T-helper 1 cell treated with Interleukin-12 subunit alpha and Interleukin-12 subunit beta and Interleukin-4 antibody, amounts not matched to agents 30 μg/mL and 1 μg/mL, for 36 hours (primary cell): ENCODE data around the gene PCDHGC5.

ENCODE experiments used
- H3K27ac Mint-ChIP-seq: one replicate; pipeline ENCODE4 v1.8.0; 2021; ENCODE audit warnings: mild to moderate bottlenecking, mixed read lengths
- H3K27me3 Mint-ChIP-seq: one replicate; pipeline ENCODE4 v1.8.0; 2021; ENCODE audit warnings: low read depth, mixed read lengths
- H3K36me3 Mint-ChIP-seq: one replicate; pipeline ENCODE4 v1.8.0; 2021; ENCODE audit warnings: low read depth, mixed read lengths
- H3K4me1 Mint-ChIP-seq: one replicate; pipeline ENCODE4 v1.8.0; 2021; ENCODE audit warnings: low read depth, mixed read lengths
- H3K4me3 Mint-ChIP-seq: one replicate; pipeline ENCODE4 v1.8.0; 2021; ENCODE audit warnings: mild to moderate bottlenecking, moderate library complexity, mixed read lengths
- H3K9me3 Mint-ChIP-seq: one replicate; pipeline ENCODE4 v1.8.0; 2021; ENCODE audit warnings: mixed read lengths

Gene PCDHGC5

DNA sequence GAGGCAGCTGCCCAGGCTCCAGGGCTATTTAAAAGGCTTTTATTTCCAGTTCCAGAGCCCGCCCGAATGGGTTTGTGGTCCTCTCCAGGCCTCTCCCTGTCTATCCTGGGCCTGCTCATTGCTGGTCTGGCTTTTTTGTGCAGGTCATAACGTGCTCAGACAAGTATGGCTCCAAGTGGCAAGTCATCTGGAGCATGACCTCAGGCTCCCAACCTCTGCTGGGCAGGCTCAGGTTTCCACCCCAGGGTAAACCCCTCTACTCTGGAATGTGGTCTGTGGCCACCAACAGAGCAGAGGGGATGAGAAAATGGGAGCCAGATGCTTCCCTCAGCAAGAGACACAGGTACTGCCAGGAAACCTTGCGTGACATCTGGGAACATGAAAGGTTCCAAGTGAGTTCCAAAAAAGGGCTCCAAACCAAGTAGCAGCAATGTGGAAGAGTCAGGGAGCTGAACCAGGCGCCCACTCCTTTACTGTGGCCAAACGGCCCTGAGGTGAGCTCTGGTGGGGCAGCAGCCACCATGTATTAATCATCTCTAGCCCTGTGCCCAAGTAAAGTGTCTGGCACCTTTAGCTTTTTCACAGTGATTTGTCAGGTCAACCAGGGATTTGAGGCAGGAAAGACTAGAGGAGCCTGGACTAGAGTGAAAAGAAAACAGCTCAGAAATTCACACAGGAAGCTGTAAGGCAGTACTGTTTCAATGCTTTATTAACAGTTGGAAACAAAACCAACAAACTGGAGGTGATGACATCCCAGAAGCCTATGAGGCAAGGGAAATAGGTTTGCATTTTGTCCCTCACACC lies 25.7 kb downstream of the PCDHGC5 start:
- peak overlapping the region; percentile 39 for H3K27ac Mint-ChIP-seq
- peaks cover 26% of the 10 kb centered on the region for H3K4me1 Mint-ChIP-seq
- peaks cover 37% of the 10 kb centered on the region for H3K36me3 Mint-ChIP-seq
- H3K27me3 Mint-ChIP-seq: no peaks in the 10 kb centered on the region
- no peaks in the 10 kb centered on the region for H3K9me3 Mint-ChIP-seq
- no peak overlapping the region for H3K4me3 Mint-ChIP-seq

DNA sequence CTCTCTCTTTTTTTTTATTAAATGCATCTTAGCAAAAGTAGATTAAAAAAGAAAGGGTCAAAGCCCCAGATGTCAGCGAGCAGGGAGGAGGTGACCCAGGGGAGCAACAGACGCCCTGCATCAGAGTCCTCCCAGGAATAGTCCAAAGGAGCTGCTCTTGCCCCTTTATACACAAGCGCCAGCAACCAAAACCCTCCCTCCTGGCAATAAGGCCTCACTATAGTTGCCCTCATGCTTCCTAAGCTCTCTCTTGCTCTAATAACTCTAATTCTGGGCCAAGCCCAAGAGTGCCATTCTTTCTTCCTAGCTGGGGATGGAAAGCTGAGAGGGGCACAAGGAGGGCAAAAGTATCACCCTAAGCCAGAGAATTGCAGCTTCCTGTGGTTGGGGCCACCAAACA lies 26.3 kb downstream of the PCDHGC5 start:
- peaks cover 26% of the 10 kb centered on the region for H3K4me1 Mint-ChIP-seq
- H3K27ac Mint-ChIP-seq: peak overlapping the region; percentile 55
- H3K4me3 Mint-ChIP-seq: no peak overlapping the region

DNA sequence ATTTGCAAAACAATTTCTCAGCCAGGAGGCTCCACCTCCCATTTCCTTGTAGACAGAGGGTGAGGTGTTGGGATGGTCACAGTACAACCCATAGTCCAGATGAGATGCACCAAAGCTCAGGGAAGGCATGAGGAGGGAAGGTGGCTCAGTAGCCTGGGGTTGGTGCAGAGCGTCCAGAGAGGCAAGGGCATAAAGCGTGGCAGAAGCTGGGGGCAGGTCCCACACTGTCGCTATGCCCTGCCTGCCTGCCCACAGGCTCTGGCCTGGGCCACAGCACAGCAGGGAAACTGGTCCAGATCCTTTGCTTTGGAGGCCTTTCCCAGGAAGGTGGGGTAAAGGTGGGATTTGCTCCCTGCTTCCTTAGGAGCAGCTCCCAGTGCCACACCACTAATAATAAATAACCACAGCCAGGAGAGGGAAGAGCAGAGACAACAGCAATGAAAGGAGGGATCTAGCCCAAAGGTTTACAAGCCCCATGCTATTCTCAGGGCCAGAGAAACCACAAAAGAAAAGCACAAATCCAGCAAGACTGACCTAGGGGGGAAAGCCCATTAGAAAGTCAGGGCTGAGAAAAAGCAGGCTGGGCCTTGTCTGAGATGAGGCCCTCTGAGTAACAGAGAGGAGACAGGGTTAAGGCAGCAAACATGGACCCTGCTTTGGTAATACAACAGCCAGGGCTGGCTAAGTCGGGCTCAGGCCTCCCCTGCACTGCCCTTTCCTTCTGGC lies 27.2 kb downstream of the PCDHGC5 start:
- Mint-ChIP-seq H3K27me3 (no peaks in the 10 kb centered on the region), H3K4me3 (no peak overlapping the region), H3K4me1 (peaks cover 29% of the 10 kb centered on the region), H3K27ac (no peak overlapping the region), H3K9me3 (no peaks in the 10 kb centered on the region), H3K36me3 (peaks cover 49% of the 10 kb centered on the region)

More for the DNA sequence above, 26.3 kb downstream of the PCDHGC5 start:
- Mint-ChIP-seq H3K9me3 (no peaks in the 10 kb centered on the region), H3K27me3 (no peaks in the 10 kb centered on the region), H3K36me3 (peaks cover 42% of the 10 kb centered on the region)

DNA sequence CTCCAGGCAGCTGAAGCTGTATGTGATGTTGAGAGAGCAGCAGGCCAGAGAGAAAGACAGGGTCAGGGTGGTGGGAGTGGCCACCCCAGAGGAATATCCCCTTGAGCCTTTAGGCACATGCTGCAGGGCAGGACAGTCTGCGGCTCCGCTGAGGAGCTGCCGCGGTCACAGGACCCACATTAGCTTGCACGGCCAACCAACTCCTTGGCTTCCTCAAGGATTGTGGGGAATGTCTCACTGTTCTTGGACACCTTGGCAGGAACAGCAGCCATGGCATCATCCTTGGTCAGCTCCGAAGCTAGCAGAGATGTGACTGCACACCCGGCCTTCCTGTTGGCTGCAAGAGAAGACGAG lies 27.8 kb downstream of the PCDHGC5 start:
- H3K4me3 Mint-ChIP-seq: no peak overlapping the region
- no peak overlapping the region for H3K27ac Mint-ChIP-seq
- H3K4me1 Mint-ChIP-seq: peaks cover 33% of the 10 kb centered on the region
- H3K36me3 Mint-ChIP-seq: peaks cover 53% of the 10 kb centered on the region
- H3K27me3 Mint-ChIP-seq: no peaks in the 10 kb centered on the region
- no peaks in the 10 kb centered on the region for H3K9me3 Mint-ChIP-seq

DNA sequence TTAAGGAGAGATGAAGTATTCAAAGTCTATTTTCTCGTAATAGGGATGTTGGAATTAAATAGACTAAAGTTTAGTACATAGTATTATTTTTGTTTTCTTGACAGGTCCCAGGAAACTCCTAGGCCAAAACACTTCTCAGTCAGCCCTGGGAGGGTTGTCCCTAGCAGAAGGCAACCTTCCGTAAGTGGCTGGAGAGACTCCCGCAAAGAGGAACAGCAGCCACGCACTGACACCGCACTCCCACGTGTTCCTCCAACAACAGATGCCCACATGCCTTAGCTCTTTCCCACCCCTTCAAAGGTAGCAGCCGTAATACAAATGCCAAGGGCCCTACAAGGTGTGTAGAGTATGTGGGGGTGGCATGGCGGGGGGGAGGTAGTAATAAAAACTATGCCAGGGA lies 28.4 kb downstream of the PCDHGC5 start:
- no peaks in the 10 kb centered on the region for H3K27me3 Mint-ChIP-seq
- no peak overlapping the region for H3K4me3 Mint-ChIP-seq
- no peaks in the 10 kb centered on the region for H3K9me3 Mint-ChIP-seq
- H3K4me1 Mint-ChIP-seq: peaks cover 38% of the 10 kb centered on the region
- H3K36me3 Mint-ChIP-seq: peaks cover 58% of the 10 kb centered on the region
- H3K27ac Mint-ChIP-seq: peak overlapping the region; percentile 29

DNA sequence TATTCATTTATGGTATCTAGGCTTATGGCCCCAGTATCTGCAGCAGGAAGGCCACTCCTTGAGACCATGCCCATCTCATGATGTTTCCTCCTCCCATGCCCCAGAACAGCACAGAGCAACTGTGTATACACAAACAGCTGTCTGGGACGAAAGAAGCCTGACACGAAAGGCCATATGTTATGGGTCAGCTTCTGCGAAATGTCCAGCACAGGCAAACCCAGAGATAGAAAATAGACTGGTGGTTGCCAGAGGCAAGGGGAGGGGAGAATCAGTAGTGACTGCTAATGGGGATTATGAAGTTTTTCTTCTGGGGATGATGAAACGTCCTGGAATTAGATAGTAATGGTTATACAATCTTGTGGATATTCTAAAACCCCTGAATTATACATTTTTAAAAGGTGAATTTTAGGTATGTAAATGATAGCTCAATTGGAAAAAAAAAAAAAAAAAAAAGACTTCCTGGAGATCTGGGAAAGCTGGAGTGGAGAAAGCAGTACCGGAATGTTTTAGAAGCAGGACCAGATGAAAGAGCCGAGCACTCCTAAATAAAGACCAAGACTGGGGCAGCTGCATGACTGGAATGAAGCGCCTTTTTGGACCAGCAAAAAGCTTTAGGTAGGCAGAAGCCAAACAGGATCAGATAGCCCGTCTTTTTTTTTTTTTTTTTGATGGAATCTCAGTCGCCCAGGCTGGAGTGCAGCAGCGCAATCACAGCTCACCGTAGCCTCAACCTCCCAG lies 29.2 kb downstream of the PCDHGC5 start:
- Mint-ChIP-seq H3K27me3 (no peaks in the 10 kb centered on the region), H3K36me3 (peaks cover 58% of the 10 kb centered on the region), H3K4me1 (peaks cover 37% of the 10 kb centered on the region), H3K4me3 (no peak overlapping the region), H3K9me3 (no peaks in the 10 kb centered on the region), H3K27ac (no peak overlapping the region)

DNA sequence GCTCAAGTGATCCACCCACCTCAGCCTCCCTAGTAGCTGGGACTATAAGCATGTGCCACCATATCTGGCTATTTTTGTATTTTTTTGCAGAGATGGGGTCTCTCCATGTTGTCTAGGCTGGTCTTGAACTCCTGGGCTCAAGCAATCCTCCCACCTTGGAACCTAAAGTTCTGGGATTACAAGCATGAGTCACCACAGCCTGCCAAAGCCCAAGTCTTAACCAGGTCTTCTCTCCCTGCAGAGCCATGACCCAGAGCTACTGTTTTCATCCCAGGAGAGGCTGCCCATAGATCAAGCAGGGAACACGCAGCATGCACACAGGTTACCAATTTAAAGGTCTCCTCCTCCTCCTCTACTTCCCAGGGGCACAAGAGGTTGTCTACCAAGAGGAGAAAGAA lies 29.7 kb downstream of the PCDHGC5 start:
- H3K36me3 Mint-ChIP-seq: peaks cover 59% of the 10 kb centered on the region
- H3K27ac Mint-ChIP-seq: no peak overlapping the region
- peaks cover 35% of the 10 kb centered on the region for H3K4me1 Mint-ChIP-seq
- no peaks in the 10 kb centered on the region for H3K27me3 Mint-ChIP-seq
- no peak overlapping the region for H3K4me3 Mint-ChIP-seq
- no peaks in the 10 kb centered on the region for H3K9me3 Mint-ChIP-seq

DNA sequence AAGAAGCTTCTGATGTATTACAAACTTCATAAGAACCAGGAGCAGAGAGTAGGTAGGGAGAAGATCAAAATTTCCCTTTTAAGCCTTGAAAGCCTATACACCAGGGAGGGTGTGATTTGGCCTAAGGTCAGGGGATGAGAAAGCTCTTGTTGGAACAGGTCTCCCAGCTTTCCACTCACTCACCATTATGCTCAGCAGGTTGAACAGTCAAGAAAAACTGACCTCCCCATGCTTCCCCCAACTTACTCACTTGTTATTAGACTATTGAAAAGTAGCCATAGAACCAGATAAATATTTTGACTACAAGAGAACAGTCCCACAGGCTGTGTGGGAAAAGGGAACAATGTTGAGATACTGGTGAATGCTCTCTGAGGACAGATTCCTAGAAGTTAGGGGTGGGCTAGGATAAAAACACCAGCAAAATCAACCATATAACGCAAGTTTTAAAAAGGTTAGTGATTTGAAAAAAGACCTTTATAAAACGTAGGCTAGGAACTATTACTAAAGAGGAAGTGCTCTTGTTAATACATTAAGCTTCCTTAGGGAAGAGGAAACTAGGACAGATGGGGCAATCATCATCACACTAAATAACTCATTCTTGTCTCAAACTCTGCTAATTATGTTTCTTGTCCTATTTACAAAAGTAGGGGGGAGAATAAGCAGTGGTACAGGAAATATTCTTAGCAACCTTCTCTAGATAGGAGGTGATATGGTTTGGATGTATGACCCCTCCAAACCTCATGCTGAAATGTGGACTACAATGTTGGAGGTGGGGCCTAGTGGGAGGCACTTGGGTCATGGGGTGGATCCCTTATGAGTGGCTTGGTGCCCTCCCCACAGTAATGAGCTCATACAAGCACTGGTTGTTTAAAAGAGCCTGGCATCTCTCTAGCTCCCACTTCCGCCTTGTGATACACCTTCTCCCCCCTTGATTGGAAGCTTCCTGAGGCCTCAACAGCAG lies 31.0 kb downstream of the PCDHGC5 start:
- peaks cover 27% of the 10 kb centered on the region for H3K4me1 Mint-ChIP-seq
- H3K36me3 Mint-ChIP-seq: peaks cover 65% of the 10 kb centered on the region
- no peak overlapping the region for H3K27ac Mint-ChIP-seq
- no peak overlapping the region for H3K4me3 Mint-ChIP-seq
- H3K27me3 Mint-ChIP-seq: no peaks in the 10 kb centered on the region
- no peaks in the 10 kb centered on the region for H3K9me3 Mint-ChIP-seq

DNA sequence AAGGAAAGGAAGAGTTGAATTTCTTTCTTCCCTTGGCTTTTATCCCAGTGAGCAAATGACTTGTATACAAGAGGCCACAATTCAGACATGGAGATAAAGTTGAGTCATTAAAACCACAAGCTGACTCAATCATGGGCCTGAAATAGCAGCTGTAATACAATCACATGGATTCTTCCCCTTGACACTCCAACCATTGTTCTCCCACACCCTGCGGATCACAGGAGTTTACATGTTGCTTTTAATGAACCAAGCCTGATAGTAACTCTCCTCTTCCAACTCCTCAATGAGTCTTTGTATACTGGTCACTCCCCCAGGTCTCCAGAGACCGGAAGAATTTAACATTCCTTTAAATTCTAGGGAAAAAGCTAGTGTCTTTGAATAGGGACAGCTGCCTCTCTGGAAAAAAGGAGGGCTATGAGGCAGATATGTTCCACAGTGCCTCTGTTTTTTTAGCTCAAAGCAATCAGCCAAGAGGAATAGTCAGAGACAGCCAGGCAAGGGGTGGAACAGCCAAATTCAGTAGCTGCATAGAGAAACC lies 32.4 kb downstream of the PCDHGC5 start:
- no peak overlapping the region for H3K27ac Mint-ChIP-seq
- no peaks in the 10 kb centered on the region for H3K27me3 Mint-ChIP-seq
- peaks cover 25% of the 10 kb centered on the region for H3K4me1 Mint-ChIP-seq
- peaks cover 70% of the 10 kb centered on the region for H3K36me3 Mint-ChIP-seq
- H3K4me3 Mint-ChIP-seq: no peak overlapping the region
- no peaks in the 10 kb centered on the region for H3K9me3 Mint-ChIP-seq

DNA sequence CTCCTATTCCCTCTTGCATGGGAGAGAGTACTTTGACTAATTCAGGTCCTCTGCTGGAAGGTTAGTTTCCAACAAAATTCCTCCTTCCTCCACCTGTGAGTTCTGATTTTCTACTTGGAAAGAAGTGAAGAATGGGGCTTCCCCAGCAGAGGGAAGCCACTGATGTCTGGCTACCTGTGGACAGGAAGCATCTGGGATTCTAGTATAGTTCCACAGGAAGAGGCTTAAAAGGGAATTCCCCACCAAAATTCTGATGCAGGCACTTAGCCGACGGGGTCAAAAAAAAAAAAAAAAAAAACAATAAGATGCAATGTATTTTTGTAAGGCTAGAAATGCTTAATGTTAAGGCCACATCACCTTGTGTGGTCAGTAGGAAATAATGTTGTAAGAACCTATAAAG lies 33.4 kb downstream of the PCDHGC5 start:
- Mint-ChIP-seq H3K27me3 (no peaks in the 10 kb centered on the region), H3K4me1 (peaks cover 23% of the 10 kb centered on the region), H3K36me3 (peaks cover 67% of the 10 kb centered on the region), H3K9me3 (no peaks in the 10 kb centered on the region), H3K27ac (no peak overlapping the region), H3K4me3 (no peak overlapping the region)

DNA sequence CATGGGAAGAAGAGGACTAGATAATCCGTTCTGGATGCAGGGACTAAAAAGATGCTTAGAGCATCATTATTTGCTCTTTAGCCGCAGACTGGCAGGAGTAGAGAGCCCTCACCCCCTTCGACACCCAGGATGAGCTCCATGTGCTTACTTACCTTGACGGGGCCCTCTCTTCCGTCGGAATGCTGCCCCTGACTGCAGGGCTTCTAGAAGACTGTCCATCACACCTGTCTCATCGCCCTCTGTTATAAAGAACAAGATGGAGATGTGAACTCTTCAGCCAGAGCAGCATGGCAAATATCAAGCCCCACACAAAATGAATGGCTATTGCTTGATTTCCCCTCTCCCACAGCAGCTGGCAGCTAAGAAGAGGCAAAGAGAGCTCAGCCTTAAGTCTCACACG lies 35.1 kb downstream of the PCDHGC5 start:
- no peak overlapping the region for H3K27ac Mint-ChIP-seq
- peaks cover 23% of the 10 kb centered on the region for H3K4me1 Mint-ChIP-seq
- H3K36me3 Mint-ChIP-seq: peaks cover 71% of the 10 kb centered on the region
- no peaks in the 10 kb centered on the region for H3K9me3 Mint-ChIP-seq
- H3K4me3 Mint-ChIP-seq: no peak overlapping the region
- no peaks in the 10 kb centered on the region for H3K27me3 Mint-ChIP-seq

DNA sequence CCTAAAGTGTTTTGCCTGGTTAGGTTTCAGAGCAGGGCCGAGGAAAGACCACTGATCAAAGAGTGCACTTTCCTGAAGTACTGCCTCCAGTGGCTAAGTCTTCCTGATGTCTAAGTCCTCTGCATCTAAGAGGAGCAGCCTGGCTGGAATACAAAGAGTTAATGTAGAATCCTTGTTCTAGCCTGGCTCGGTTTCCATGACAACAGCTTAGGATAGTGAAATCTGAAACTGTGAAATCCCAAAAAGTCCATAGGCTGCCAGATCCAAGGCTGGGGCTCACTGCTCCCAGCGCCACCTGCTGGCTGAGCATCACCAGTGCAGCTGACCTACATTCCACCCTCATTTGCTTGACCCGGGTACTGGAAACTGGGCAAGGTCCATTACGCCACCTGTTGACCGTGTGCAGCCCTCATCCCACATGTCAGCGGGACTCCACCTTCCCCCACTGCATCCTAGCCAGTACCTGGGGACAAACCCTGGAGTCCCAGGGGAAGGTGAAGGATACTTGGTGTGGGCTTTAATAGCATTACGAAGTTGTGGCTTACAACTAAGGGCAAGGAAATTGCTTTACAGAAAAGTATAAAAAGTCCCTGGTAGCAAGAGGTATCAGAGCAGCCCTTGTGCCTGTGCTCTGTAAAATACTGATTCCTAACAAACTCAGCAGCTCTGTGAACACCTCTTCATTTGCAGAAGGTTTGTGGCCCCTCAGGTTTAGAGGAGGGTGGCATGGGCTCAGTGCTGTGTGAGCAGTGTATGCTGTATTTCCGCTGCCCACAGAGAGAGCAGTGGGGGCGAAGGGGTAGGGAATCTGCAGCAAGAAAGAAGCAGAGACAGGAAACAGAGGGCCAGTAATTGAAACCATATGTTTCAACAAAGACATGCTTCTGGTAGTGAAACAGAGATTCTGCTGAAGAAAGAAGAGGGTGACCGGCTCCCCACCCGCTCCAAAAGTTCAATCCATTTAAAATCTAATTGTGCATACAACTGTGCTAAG lies 36.0 kb downstream of the PCDHGC5 start:
- Mint-ChIP-seq H3K4me3 (no peak overlapping the region), H3K36me3 (peaks cover 66% of the 10 kb centered on the region), H3K27ac (no peak overlapping the region), H3K4me1 (peaks cover 23% of the 10 kb centered on the region), H3K9me3 (no peaks in the 10 kb centered on the region), H3K27me3 (no peaks in the 10 kb centered on the region)

DNA sequence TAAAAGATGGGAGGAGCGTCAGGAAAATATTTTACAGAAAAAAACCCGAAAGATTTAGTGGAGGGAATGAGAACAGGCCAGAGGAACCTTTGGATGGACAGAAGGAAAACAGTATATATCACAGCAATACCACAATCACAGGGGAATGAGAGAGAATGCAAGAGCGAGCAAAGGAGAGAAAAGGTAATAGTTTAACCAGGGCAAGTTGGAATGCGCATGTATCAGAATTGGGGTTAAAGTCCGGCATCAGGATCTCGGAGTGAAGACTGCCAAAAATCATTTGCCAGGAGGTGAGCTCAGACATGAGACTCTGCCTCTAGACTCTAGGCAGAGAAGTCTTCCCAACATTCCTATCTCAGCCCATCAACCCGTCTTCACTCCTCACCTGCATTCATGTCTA lies 36.8 kb downstream of the PCDHGC5 start:
- Mint-ChIP-seq H3K9me3 (no peaks in the 10 kb centered on the region), H3K27me3 (no peaks in the 10 kb centered on the region), H3K27ac (no peak overlapping the region), H3K4me1 (peaks cover 23% of the 10 kb centered on the region), H3K4me3 (no peak overlapping the region), H3K36me3 (peaks cover 58% of the 10 kb centered on the region)
